Endothelial cell of umbilical vein (primary cell): ENCODE results near the gene OPCML. TPM values are rescaled to one million over a fixed set of nuclear protein-coding genes. Genes with fewer than 3 reads are reported as not detected.

Experiments
- BruUV-seq: library from RNA; stranded (reverse); fragments of 400-500 nt; replicated peaks from 2 replicates; lab custom pipeline; 2021; lab: Mats Ljungman, UMichigan
- CTCF ChIA-PET: fragments of 300-600, 350-600 bp; sonication (Branson Sonifier 250); formaldehyde crosslinking; loops from one replicate; lab custom pipeline; 2021; ENCODE audit warnings: antibody characterized with exemption, inconsistent platforms; lab: Charles Lee
- POLR2A ChIA-PET: fragments of 300-600, 350-600 bp; sonication (Branson Sonifier 250); formaldehyde crosslinking; loops from one replicate; lab custom pipeline; 2021; ENCODE audit warnings: antibody characterized with exemption, inconsistent platforms; lab: Charles Lee
- DNase-seq: peaks from one replicate; pipeline ENCODE4 v3.0.0-alpha.2; 2011; ENCODE audit warnings: low read depth, low spot score
- FAIRE-seq: peaks from 2 replicates; lab custom pipeline; 2011; peaks lifted over from hg19 to GRCh38; lab: Jason Lieb, UNC
- H2AFZ ChIP-seq: 2 replicates; pipeline ENCODE4 v1.6.0; 2012; ENCODE audit warnings: low read depth, low read length, control low read depth, inconsistent platforms
- H3K27ac ChIP-seq: 2 replicates; pipeline ENCODE4 v1.5.1; 2011; ENCODE audit warnings: low read depth, mild to moderate bottlenecking, control low read depth, low read length, moderate library complexity; ENCODE audit not compliant: insufficient read depth
- H3K27me3 ChIP-seq, 2 experiments: 2 replicates each; pipeline versions ENCODE4 v1.6.0 to v1.6.1; 2011; ENCODE audit warnings: low read length in 2 of 2, mixed read lengths in 1 of 2; ENCODE audit not compliant: control insufficient read depth in 2 of 2, insufficient read depth in 2 of 2
- H3K36me3 ChIP-seq, 2 experiments: 2 replicates in 1 of 2; 3 replicates in 1 of 2; pipeline ENCODE4 v1.5.1; 2011; ENCODE audit warnings: low read length in 2 of 2, mild to moderate bottlenecking in 1 of 2, moderate library complexity in 1 of 2; ENCODE audit not compliant: control insufficient read depth in 2 of 2, insufficient read depth in 2 of 2; ENCODE audit errors: extremely low read depth in 1 of 2
- H3K4me1 ChIP-seq: 3 replicates; pipeline ENCODE4 v1.5.1; 2011; ENCODE audit warnings: mild to moderate bottlenecking, low read length; ENCODE audit not compliant: control insufficient read depth, insufficient read depth; ENCODE audit errors: extremely low read depth
- H3K4me2 ChIP-seq: 2 replicates; pipeline ENCODE4 v1.6.1; 2011; ENCODE audit warnings: low read length, control low read depth, mixed read lengths; ENCODE audit not compliant: insufficient read depth
- H3K4me3 ChIP-seq, 3 experiments: fragments of 200-600 bp in 1 of 3; sonication (generic), shearing (Covaris generic) in 1 of 3; replicated peaks in 1 of 3; 2 replicates each; pipeline ENCODE4 v1.5.1; 2011 to 2016; ENCODE audit warnings: control low read depth in 3 of 3, low read length in 3 of 3, mild to moderate bottlenecking in 2 of 3, inconsistent platforms in 1 of 3, low read depth in 1 of 3, moderate library complexity in 1 of 3; ENCODE audit not compliant: insufficient read depth in 1 of 3
- H3K79me2 ChIP-seq: 2 replicates; pipeline ENCODE4 v1.6.0; 2012; ENCODE audit warnings: low read length, inconsistent platforms; ENCODE audit not compliant: control insufficient read depth, insufficient read depth
- H3K9ac ChIP-seq: replicated peaks from 2 replicates; pipeline ENCODE3; 2011; ENCODE audit warnings: low read length, control low read depth; ENCODE audit not compliant: insufficient read depth; ENCODE audit errors: extremely low read depth
- H3K9me1 ChIP-seq: replicated peaks from 3 replicates; pipeline ENCODE4 v1.6.0; 2011; ENCODE audit warnings: mild to moderate bottlenecking, low read length; ENCODE audit not compliant: control insufficient read depth, insufficient read depth; ENCODE audit errors: extremely low read depth
- H3K9me3 ChIP-seq: replicated peaks from 2 replicates; pipeline ENCODE4 v1.5.1; 2012; ENCODE audit warnings: low read length, inconsistent platforms; ENCODE audit not compliant: control insufficient read depth, insufficient read depth
- H4K20me1 ChIP-seq: replicated peaks from 2 replicates; pipeline ENCODE3; 2011; ENCODE audit warnings: mild to moderate bottlenecking, low read length; ENCODE audit not compliant: control insufficient read depth, insufficient read depth; ENCODE audit errors: extremely low read depth
- EZH2 ChIP-seq: IDR thresholded peaks from 2 replicates; pipeline ENCODE4 v1.6.1; 2012; ENCODE audit warnings: borderline replicate concordance, low read depth, mild to moderate bottlenecking, moderate library complexity, low read length, inconsistent platforms; ENCODE audit not compliant: severe bottlenecking
- FOS ChIP-seq: IDR thresholded peaks from 2 replicates; pipeline ENCODE4 v1.6.1; 2011; ENCODE audit warnings: mild to moderate bottlenecking, low read length, moderate library complexity, borderline replicate concordance; ENCODE audit not compliant: insufficient read depth
- GATA2 ChIP-seq: IDR thresholded peaks from 2 replicates; pipeline ENCODE4 v1.7.0; 2011; ENCODE audit warnings: low read depth, mild to moderate bottlenecking, moderate library complexity, mixed read lengths, low read length; ENCODE audit not compliant: insufficient read length, insufficient read depth
- MYC ChIP-seq: IDR thresholded peaks from one replicate; pipeline ENCODE4 v1.6.1; 2011; ENCODE audit warnings: mild to moderate bottlenecking, low read depth, low read length
- POLR2AphosphoS5 ChIP-seq: IDR thresholded peaks from 2 replicates; pipeline ENCODE4 v1.6.1; 2012; ENCODE audit warnings: low read depth, mild to moderate bottlenecking, control low read depth, low read length, moderate library complexity; ENCODE audit not compliant: insufficient read depth
- dilution Hi-C: fragments of 300-500 bp; cut with MboI; formaldehyde crosslinking; loops from one replicate; pipeline ENCODE4 v1.15.0; 2019; ENCODE audit warnings: low sequenced_read_pairs; ENCODE audit not compliant: extremely low pct_ligation_motif_present
- intact Hi-C: fragments of 100-400 bp; cut with micrococcal nuclease; formaldehyde crosslinking; loops from one replicate; pipeline ENCODE4 v1.10.0; 2022
- polyA plus RNA-seq, 4 experiments: library from polyadenylated mRNA; depleted of rRNA in 3 of 4; stranded (reverse) in 3 of 4; unstranded in 1 of 4; fragments of >200 nt; gene quantifications; 2 replicates each; pipeline versions ENCODE4 v1.2.1 to v1.2.3, GENCODE V29; 2011 to 2012; ENCODE audit warnings: missing spikeins in 1 of 4
- total RNA-seq: library from RNA; stranded (reverse); gene quantifications from 2 replicates; pipeline ENCODE4 v1.2.3, GENCODE V29; 2021
- TF ChIP-seq, protein P1 (sequence below), 2 donors: IDR thresholded peaks; 1 replicate in 1 of 2; 2 replicates in 1 of 2; pipeline ENCODE4 v1.5.1; 2011; ENCODE audit warnings: low read length in 2 of 2, mild to moderate bottlenecking in 2 of 2, moderate library complexity in 2 of 2, control low read depth in 1 of 2, inconsistent platforms in 1 of 2, low read depth in 1 of 2; ENCODE audit not compliant: insufficient read depth in 1 of 2; ENCODE audit errors: extremely low read depth in 1 of 2

Gene OPCML
- total and polyA plus RNA-seq, 2 donors (not counting 3 experiments of a cell fraction or from before 2014, with no cell fraction given) = not detected

- intact Hi-C loops = loop anchor here (1.0 to 5.0 kb wide), 5 partner anchors 121 to 1253 kb away; no protein-coding TSS in a partner anchor
- dilution Hi-C loops = no loop called here
- Histone ChIP-seq H3K4me1 (no peaks in the 10 kb centered on the region), H3K27me3 (peaks cover 10 to 17% of the 10 kb centered on the region in 2 experiments), H3K9me3 (no peaks in the 10 kb centered on the region), H3K4me2 (no peak overlapping the region), H3K9me1 (no peaks in the 10 kb centered on the region), H3K9ac (no peak overlapping the region), H2AFZ (no peak overlapping the region), H3K4me3 (no peak overlapping the region), H4K20me1 (no peaks in the 10 kb centered on the region), H3K79me2 (no peaks in the 10 kb centered on the region), H3K27ac (no peak overlapping the region), H3K36me3 (no peaks in the 10 kb centered on the region)
- FAIRE-seq (peak; percentile 71), DNase-seq (peak; percentile 19)
- ChIA-PET CTCF (interaction anchor here (0.6 to 4.5 kb wide), 41 partner anchors 8 to 1877 kb away, joined by 3 to 74 read pairs (median 4); no protein-coding TSS in a partner anchor), POLR2A (no interaction called here)
- BruUV-seq = no TSS peak
- TF ChIP-seq EZH2 = no peak
- TF ChIP-seq, protein P1, sequence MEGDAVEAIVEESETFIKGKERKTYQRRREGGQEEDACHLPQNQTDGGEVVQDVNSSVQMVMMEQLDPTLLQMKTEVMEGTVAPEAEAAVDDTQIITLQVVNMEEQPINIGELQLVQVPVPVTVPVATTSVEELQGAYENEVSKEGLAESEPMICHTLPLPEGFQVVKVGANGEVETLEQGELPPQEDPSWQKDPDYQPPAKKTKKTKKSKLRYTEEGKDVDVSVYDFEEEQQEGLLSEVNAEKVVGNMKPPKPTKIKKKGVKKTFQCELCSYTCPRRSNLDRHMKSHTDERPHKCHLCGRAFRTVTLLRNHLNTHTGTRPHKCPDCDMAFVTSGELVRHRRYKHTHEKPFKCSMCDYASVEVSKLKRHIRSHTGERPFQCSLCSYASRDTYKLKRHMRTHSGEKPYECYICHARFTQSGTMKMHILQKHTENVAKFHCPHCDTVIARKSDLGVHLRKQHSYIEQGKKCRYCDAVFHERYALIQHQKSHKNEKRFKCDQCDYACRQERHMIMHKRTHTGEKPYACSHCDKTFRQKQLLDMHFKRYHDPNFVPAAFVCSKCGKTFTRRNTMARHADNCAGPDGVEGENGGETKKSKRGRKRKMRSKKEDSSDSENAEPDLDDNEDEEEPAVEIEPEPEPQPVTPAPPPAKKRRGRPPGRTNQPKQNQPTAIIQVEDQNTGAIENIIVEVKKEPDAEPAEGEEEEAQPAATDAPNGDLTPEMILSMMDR (IDR thresholded peaks at IDR 0.05; ENCODE audit: extremely low read depth in 1 of 2, insufficient read depth in 1 of 2, low read depth in 1 of 2, low read length in 2 of 2) = peak; percentile 67 to 71
Measured at GRCh38 chr11:132941024-132941646, 591.2 kb downstream of the OPCML start.

GRCh38 chr11:132937016-132937415 lies 595.3 kb downstream of the OPCML start:
- Histone ChIP-seq H3K4me2 (no peak overlapping the region), H3K27me3 (no peaks in the 10 kb centered on the region), H3K4me1 (no peaks in the 10 kb centered on the region), H3K27ac (no peak overlapping the region), H4K20me1 (no peaks in the 10 kb centered on the region), H3K9me1 (no peaks in the 10 kb centered on the region), H2AFZ (no peak overlapping the region), H3K4me3 (no peak overlapping the region), H3K9me3 (no peaks in the 10 kb centered on the region), H3K36me3 (no peaks in the 10 kb centered on the region), H3K9ac (no peak overlapping the region), H3K79me2 (no peaks in the 10 kb centered on the region)
- ChIA-PET POLR2A (no interaction called here), CTCF (no interaction called here)
- FAIRE-seq (no peak), DNase-seq (no peak)
- intact Hi-C loops = no loop called here
- dilution Hi-C loops = no loop called here
- no peak for TF ChIP-seq POLR2AphosphoS5
- no peak for TF ChIP-seq GATA2
- TF ChIP-seq MYC = no peak
- TF ChIP-seq FOS = no peak
- no TSS peak for BruUV-seq
